Thyroid gland (tissue), 4 donors: ENCODE results near the gene TCERG1.

Source experiments
- POLR2A ChIP-seq, 2 donors: fragments of 450-650 bp; IDR thresholded peaks; one replicate each; pipeline ENCODE4 v1.6.1; 2017; ENCODE audit warnings: antibody characterized with exemption in 2 of 2, mild to moderate bottlenecking in 2 of 2, moderate library complexity in 1 of 2
- TF ChIP-seq, protein P1 (sequence below), 6 experiments: fragments of 200-600 bp in 3 of 6; fragments of 450-650 bp in 3 of 6; sonication (generic) in 3 of 6; IDR thresholded peaks; one replicate each; pipeline ENCODE4 v1.5.1; 2016 to 2019; ENCODE audit warnings: antibody characterized with exemption in 6 of 6, mild to moderate bottlenecking in 2 of 6, inconsistent platforms in 1 of 6, moderate library complexity in 1 of 6

DNA sequence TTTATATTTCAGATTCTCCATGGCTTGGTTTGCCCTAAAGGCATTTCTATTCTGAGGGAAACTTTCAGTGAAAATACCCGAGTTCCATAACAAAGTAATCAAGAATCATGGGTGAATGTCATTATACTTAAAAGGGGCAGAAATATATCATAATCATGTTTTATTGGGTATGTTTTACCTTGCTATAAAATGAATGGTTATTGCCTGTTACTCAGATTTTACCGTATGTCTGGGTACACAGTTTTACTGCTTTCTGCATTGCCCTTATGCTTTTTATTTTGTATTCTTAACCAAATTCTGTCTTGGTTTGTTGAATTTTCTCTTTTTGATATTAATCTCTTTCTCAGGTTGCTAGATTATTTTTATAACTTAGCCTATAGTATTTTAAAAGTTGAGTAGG is 66.3 kb downstream of the TCERG1 start:
- TF ChIP-seq, protein P1, sequence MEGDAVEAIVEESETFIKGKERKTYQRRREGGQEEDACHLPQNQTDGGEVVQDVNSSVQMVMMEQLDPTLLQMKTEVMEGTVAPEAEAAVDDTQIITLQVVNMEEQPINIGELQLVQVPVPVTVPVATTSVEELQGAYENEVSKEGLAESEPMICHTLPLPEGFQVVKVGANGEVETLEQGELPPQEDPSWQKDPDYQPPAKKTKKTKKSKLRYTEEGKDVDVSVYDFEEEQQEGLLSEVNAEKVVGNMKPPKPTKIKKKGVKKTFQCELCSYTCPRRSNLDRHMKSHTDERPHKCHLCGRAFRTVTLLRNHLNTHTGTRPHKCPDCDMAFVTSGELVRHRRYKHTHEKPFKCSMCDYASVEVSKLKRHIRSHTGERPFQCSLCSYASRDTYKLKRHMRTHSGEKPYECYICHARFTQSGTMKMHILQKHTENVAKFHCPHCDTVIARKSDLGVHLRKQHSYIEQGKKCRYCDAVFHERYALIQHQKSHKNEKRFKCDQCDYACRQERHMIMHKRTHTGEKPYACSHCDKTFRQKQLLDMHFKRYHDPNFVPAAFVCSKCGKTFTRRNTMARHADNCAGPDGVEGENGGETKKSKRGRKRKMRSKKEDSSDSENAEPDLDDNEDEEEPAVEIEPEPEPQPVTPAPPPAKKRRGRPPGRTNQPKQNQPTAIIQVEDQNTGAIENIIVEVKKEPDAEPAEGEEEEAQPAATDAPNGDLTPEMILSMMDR (IDR thresholded peaks at IDR 0.05): no peak
- no peak for TF ChIP-seq POLR2A (IDR thresholded peaks at IDR 0.05)
